GM23248 (cell line): ENCODE measurements around the gene SMKR1.

Experiments used
- EZH2 ChIP-seq: fragments of 200-600 bp; sonication (generic); IDR thresholded peaks from 2 replicates; pipeline ENCODE4 v1.6.1; 2018; ENCODE audit warnings: antibody characterized with exemption, mild to moderate bottlenecking; ENCODE audit not compliant: insufficient read depth, poor library complexity, severe bottlenecking
- EZH2phosphoT487 ChIP-seq: fragments of 200-600 bp; sonication (generic); IDR thresholded peaks from 2 replicates; pipeline ENCODE4 v1.6.1; 2018; ENCODE audit warnings: antibody characterized with exemption, moderate library complexity, mild to moderate bottlenecking, low read depth; ENCODE audit not compliant: insufficient read depth

DNA sequence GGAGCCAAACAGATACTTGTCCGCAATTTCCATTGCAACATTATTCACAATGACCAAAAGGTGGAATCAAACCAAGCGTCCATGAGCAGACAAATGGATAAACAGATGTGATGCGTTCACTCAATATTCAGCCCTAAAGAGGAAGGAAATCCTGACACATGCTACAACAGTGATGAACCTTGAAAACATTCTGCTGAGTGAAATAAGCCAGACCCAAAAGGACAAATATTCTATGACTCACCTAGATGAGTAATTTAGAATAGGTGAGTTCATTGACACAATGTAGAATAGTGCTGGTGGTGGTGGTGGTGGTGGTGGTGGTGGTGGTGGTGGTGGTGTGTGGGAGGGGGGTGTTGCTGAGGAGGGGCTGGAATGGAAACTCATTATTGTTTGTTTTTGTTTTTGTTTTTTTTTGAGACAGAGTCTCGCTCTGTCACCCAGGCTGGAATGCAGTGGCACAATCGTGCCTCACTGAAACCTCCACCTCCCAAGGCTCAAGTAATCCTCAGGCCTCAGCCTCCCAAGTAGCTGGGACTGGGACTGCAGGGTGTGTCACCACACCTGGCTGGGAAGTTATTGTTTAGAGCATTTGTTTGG lies 28.6 kb downstream of the SMKR1 start:
- no peak for TF ChIP-seq EZH2
- TF ChIP-seq EZH2phosphoT487: no peak
